ENCODE measurements around the gene ZNF3.

ZNF3 gene

GRCh38 chr7:100087055-100087750 is 5.7 kb upstream of the ZNF3 start:
- peaks cover 9% of the 10 kb centered on the region for H3K79me2 ChIP-seq (ENCODE audit: low read length)
- peaks cover 14% of the 10 kb centered on the region for H3K36me3 ChIP-seq (replicated peaks; ENCODE audit: low read depth, low read length)
- H3K27me3 ChIP-seq (ENCODE audit: low read depth, low read length) = peaks cover 12% of the 10 kb centered on the region; the same call in 1 of the 2 replicates
- no peaks in the 10 kb centered on the region for H4K20me1 ChIP-seq (ENCODE audit: insufficient read depth, low read length)
- no peak overlapping the region for H3K4me2 ChIP-seq (ENCODE audit: low read length)
- H2AFZ ChIP-seq (ENCODE audit: low read depth, low read length) = no peak overlapping the region
- H3K4me1 ChIP-seq (ENCODE audit: low read length) = peaks cover 16% of the 10 kb centered on the region
- no peak for TF ChIP-seq CTCF (IDR thresholded peaks at IDR 0.05; ENCODE audit: low read depth, low read length)
- TF ChIP-seq EZH2phosphoT487 (IDR thresholded peaks at IDR 0.05; ENCODE audit: low read depth) = no peak
- no peaks in the 10 kb centered on the region for H3K9me3 ChIP-seq (ENCODE audit: insufficient read depth, low read length)
- no peak overlapping the region for H3K9ac ChIP-seq (ENCODE audit: low read length)
- no peak overlapping the region for H3K27ac ChIP-seq (ENCODE audit: low read length)
- no peak overlapping the region for H3K4me3 ChIP-seq (ENCODE audit: low read length)

GRCh38 chr7:100085515-100085914 is 4.0 kb upstream of the ZNF3 start:
- no peak for TF ChIP-seq EZH2phosphoT487 (IDR thresholded peaks at IDR 0.05; ENCODE audit: low read depth)
- no peak for TF ChIP-seq CTCF (IDR thresholded peaks at IDR 0.05; ENCODE audit: low read depth, low read length)
- Histone ChIP-seq H3K27me3 (ENCODE audit: low read depth, low read length) (peaks cover 12% of the 10 kb centered on the region; the same call in 1 of the 2 replicates), H3K4me1 (ENCODE audit: low read length) (peaks cover 17% of the 10 kb centered on the region), H3K4me2 (ENCODE audit: low read length) (no peak overlapping the region), H2AFZ (ENCODE audit: low read depth, low read length) (no peak overlapping the region), H3K9me3 (ENCODE audit: insufficient read depth, low read length) (no peaks in the 10 kb centered on the region), H3K79me2 (ENCODE audit: low read length) (peaks cover 20% of the 10 kb centered on the region), H3K27ac (ENCODE audit: low read length) (no peak overlapping the region), H4K20me1 (ENCODE audit: insufficient read depth, low read length) (no peaks in the 10 kb centered on the region), H3K4me3 (ENCODE audit: low read length) (no peak overlapping the region), H3K9ac (ENCODE audit: low read length) (no peak overlapping the region), H3K36me3 (replicated peaks; ENCODE audit: low read depth, low read length) (no peaks in the 10 kb centered on the region)

- Histone ChIP-seq H3K9ac (ENCODE audit: low read length) (no peak overlapping the region; the same call in 1 of the 2 replicates), H3K36me3 (replicated peaks; ENCODE audit: low read depth, low read length) (peaks cover 13% of the 10 kb centered on the region), H4K20me1 (ENCODE audit: insufficient read depth, low read length) (no peaks in the 10 kb centered on the region), H3K9me3 (ENCODE audit: insufficient read depth, low read length) (no peaks in the 10 kb centered on the region), H3K27me3 (ENCODE audit: low read depth, low read length) (peaks cover 12% of the 10 kb centered on the region; the same call in 1 of the 2 replicates), H3K4me3 (ENCODE audit: low read length) (peak overlapping the region; percentile 99), H3K4me2 (ENCODE audit: low read length) (peak overlapping the region; percentile 86), H3K79me2 (ENCODE audit: low read length) (peaks cover 36% of the 10 kb centered on the region), H2AFZ (ENCODE audit: low read depth, low read length) (peak overlapping the region; percentile 62; the same call in 1 of the 2 replicates), H3K4me1 (ENCODE audit: low read length) (peaks cover 12% of the 10 kb centered on the region), H3K27ac (ENCODE audit: low read length) (no peak overlapping the region)
- TF ChIP-seq EZH2phosphoT487 (IDR thresholded peaks at IDR 0.05; ENCODE audit: low read depth) = no peak
- TF ChIP-seq CTCF (IDR thresholded peaks at IDR 0.05; ENCODE audit: low read depth, low read length) = no peak
These were observed 1.5 kb upstream of the ZNF3 start for GRCh38 chr7:100082978-100083377.

- H3K27ac ChIP-seq (ENCODE audit: low read length) = peak overlapping the region; percentile 30
These were observed 502 bp downstream of the ZNF3 start for GRCh38 chr7:100080907-100081534.

More at GRCh38 chr7:100080907-100081534, 502 bp downstream of the ZNF3 start:
- Histone ChIP-seq H3K4me2 (ENCODE audit: low read length) (peak overlapping the region; percentile 97), H4K20me1 (ENCODE audit: insufficient read depth, low read length) (no peaks in the 10 kb centered on the region), H3K36me3 (replicated peaks; ENCODE audit: low read depth, low read length) (peaks cover 20% of the 10 kb centered on the region), H3K9me3 (ENCODE audit: insufficient read depth, low read length) (no peaks in the 10 kb centered on the region), H3K79me2 (ENCODE audit: low read length) (peaks cover 53% of the 10 kb centered on the region), H3K4me1 (ENCODE audit: low read length) (peaks cover 12% of the 10 kb centered on the region), H3K4me3 (ENCODE audit: low read length) (peak overlapping the region; percentile 99), H2AFZ (ENCODE audit: low read depth, low read length) (no peak overlapping the region), H3K27me3 (ENCODE audit: low read depth, low read length) (peaks cover 12% of the 10 kb centered on the region; the same call in 1 of the 2 replicates), H3K9ac (ENCODE audit: low read length) (peak overlapping the region; percentile 87)
- TF ChIP-seq EZH2phosphoT487 (IDR thresholded peaks at IDR 0.05; ENCODE audit: low read depth) (no peak), CTCF (IDR thresholded peaks at IDR 0.05; ENCODE audit: low read depth, low read length) (no peak)

Data from OCI-LY3 (cell line).